Thymus (tissue), 11 donors: Measurements from ENCODE around the gene ZFAND4. TPM values are rescaled to one million over a fixed set of nuclear protein-coding genes. Genes with fewer than 3 reads are reported as not detected.
A peak's percentile ranks its signal among the peaks of the same experiment; 100 is the strongest.
"Not testable (repeated sequence)": the region's sequence is repeated elsewhere in the genome, so short reads cannot be mapped to it uniquely, and the experiment has no call there.

Experiments used
- DNase-seq, 9 donors: peaks; one replicate each; pipeline ENCODE4 v3.0.0-alpha.2; 2013; ENCODE audit warnings: low spot score in 9 of 9, low read depth in 6 of 9, missing footprints in 1 of 9
- H3K27ac ChIP-seq, 2 donors: one replicate each; pipeline ENCODE4 v1.5.1; 2013; ENCODE audit warnings: control low read depth in 1 of 2, low read depth in 1 of 2, low read length in 1 of 2, mild to moderate bottlenecking in 1 of 2, moderate library complexity in 1 of 2
- H3K27me3 ChIP-seq, 2 donors: one replicate each; pipeline ENCODE4 v1.5.1; 2013; ENCODE audit warnings: low read length in 1 of 2; ENCODE audit not compliant: control insufficient read depth in 2 of 2, insufficient read depth in 1 of 2
- H3K36me3 ChIP-seq, 2 donors: one replicate each; pipeline ENCODE4 v1.5.1; 2013; ENCODE audit warnings: low read length in 1 of 2, mild to moderate bottlenecking in 1 of 2, moderate library complexity in 1 of 2; ENCODE audit not compliant: control insufficient read depth in 2 of 2, insufficient read depth in 2 of 2
- H3K4me1 ChIP-seq, 2 donors: one replicate each; pipeline ENCODE4 v1.5.1; 2013; ENCODE audit warnings: low read length in 2 of 2; ENCODE audit not compliant: control insufficient read depth in 2 of 2, insufficient read depth in 2 of 2
- H3K4me3 ChIP-seq, 2 donors: one replicate each; pipeline ENCODE4 v1.5.1; 2013; ENCODE audit warnings: low read length in 2 of 2, control low read depth in 1 of 2, mild to moderate bottlenecking in 1 of 2
- H3K9me3 ChIP-seq, 2 donors: one replicate each; pipeline ENCODE4 v1.5.1; 2013; ENCODE audit warnings: low read length in 1 of 2, mild to moderate bottlenecking in 1 of 2; ENCODE audit not compliant: control insufficient read depth in 2 of 2, insufficient read depth in 1 of 2
- WGBS: extraction: QIAGEN DNeasy Blood & Tissue Kit; methylation state at CpG from one replicate; pipeline ENCODE4 v1.1.7; 2013; 5-methylcytosine and 5-hydroxymethylcytosine counted together
- polyA plus RNA-seq: library from polyadenylated mRNA; stranded (reverse); fragments of 200-250 nt; gene quantifications from one replicate; pipeline ENCODE4 v1.2.3, GENCODE V29; 2013
- total RNA-seq: library from RNA; stranded (reverse); fragments of 120-200 nt; gene quantifications from one replicate; pipeline ENCODE4 v1.2.4, GENCODE V29; 2013
- donor health status: healthy.

The ZFAND4 gene
- total and polyA plus RNA-seq, 2 donors = 10.3 to 20.4 TPM

- WGBS = 93% methylated on average over 4 of the region's 4 CpGs
- H3K36me3 ChIP-seq, H3K9me3 ChIP-seq, H3K27me3 ChIP-seq, H3K27ac ChIP-seq, H3K4me1 ChIP-seq, DNase-seq: not testable (repeated sequence)
- peak overlapping the region in 1 of 2 donors; percentile 76 for H3K4me3 ChIP-seq
Measured at GRCh38 chr10:45671300-45671699, 1.3 kb downstream of the ZFAND4 start.

GRCh38 chr10:45669897-45670296, 2.7 kb downstream of the ZFAND4 start:
- H3K9me3 ChIP-seq, DNase-seq, H3K36me3 ChIP-seq, H3K27me3 ChIP-seq, H3K4me1 ChIP-seq, H3K27ac ChIP-seq, H3K4me3 ChIP-seq: not testable (repeated sequence)
- WGBS = 93% methylated on average over 3 of the region's 3 CpGs

GRCh38 chr10:45660876-45661411, 11.6 kb downstream of the ZFAND4 start:
- H3K27me3 ChIP-seq = no peaks in the 10 kb centered on the region
- peak overlapping the region in 1 of 2 donors; percentile 4 for H3K27ac ChIP-seq
- 97% methylated on average over 2 of the region's 2 CpGs for WGBS
- no peak overlapping the region for H3K4me3 ChIP-seq
- peaks cover 6 to 16% of the 10 kb centered on the region in 2 donors for H3K36me3 ChIP-seq
- DNase-seq = no peak
- H3K9me3 ChIP-seq = peaks cover 0 to 5% of the 10 kb centered on the region in 2 donors
- no peaks in the 10 kb centered on the region for H3K4me1 ChIP-seq

GRCh38 chr10:45657033-45657926, 15.3 kb downstream of the ZFAND4 start:
- Histone ChIP-seq H3K27me3 (no peaks in the 10 kb centered on the region), H3K27ac (no peak overlapping the region), H3K9me3 (peaks cover 0 to 5% of the 10 kb centered on the region in 2 donors), H3K4me3 (no peak overlapping the region), H3K36me3 (peaks cover 6 to 14% of the 10 kb centered on the region in 2 donors), H3K4me1 (no peaks in the 10 kb centered on the region)
- WGBS = 98% methylated on average over 6 of the region's 6 CpGs
- no peak for DNase-seq

GRCh38 chr10:45655219-45655618, 17.4 kb downstream of the ZFAND4 start:
- no peaks in the 10 kb centered on the region for H3K27me3 ChIP-seq
- H3K27ac ChIP-seq = no peak overlapping the region
- DNase-seq = peak in 1 of 9 donors; percentile 15
- no peaks in the 10 kb centered on the region for H3K9me3 ChIP-seq
- H3K36me3 ChIP-seq = peaks cover 6 to 12% of the 10 kb centered on the region in 2 donors
- H3K4me3 ChIP-seq = no peak overlapping the region
- no peaks in the 10 kb centered on the region for H3K4me1 ChIP-seq

GRCh38 chr10:45654753-45655141, 17.8 kb downstream of the ZFAND4 start:
- H3K27me3 ChIP-seq, H3K9me3 ChIP-seq, DNase-seq, H3K27ac ChIP-seq, H3K4me1 ChIP-seq, H3K4me3 ChIP-seq: not testable (repeated sequence)
- WGBS = 99% methylated on average over 2 of the region's 2 CpGs
- peaks cover 6 to 15% of the 10 kb centered on the region in 2 donors for H3K36me3 ChIP-seq

- Histone ChIP-seq H3K4me1 (no peaks in the 10 kb centered on the region), H3K27ac (no peak overlapping the region), H3K9me3 (no peaks in the 10 kb centered on the region), H3K27me3 (no peaks in the 10 kb centered on the region), H3K36me3 (peaks cover 6 to 15% of the 10 kb centered on the region in 2 donors), H3K4me3 (no peak overlapping the region)
- WGBS = 96% methylated on average over 2 of the region's 2 CpGs
- DNase-seq = no peak
Measured at GRCh38 chr10:45653454-45653853, 19.1 kb downstream of the ZFAND4 start.

GRCh38 chr10:45652511-45652910, 20.1 kb downstream of the ZFAND4 start:
- no peak overlapping the region for H3K4me3 ChIP-seq
- no peaks in the 10 kb centered on the region for H3K27me3 ChIP-seq
- no peak overlapping the region for H3K27ac ChIP-seq
- H3K36me3 ChIP-seq = peaks cover 6 to 16% of the 10 kb centered on the region in 2 donors
- H3K4me1 ChIP-seq = no peaks in the 10 kb centered on the region
- no peaks in the 10 kb centered on the region for H3K9me3 ChIP-seq
- DNase-seq = no peak
- whole genome bisulfite sequencing = 100% methylated on average over 1 of the region's 1 CpG

- 96% methylated on average over 2 of the region's 2 CpGs for WGBS
- Histone ChIP-seq H3K27me3 (no peaks in the 10 kb centered on the region), H3K9me3 (no peaks in the 10 kb centered on the region), H3K4me1 (no peaks in the 10 kb centered on the region), H3K4me3 (no peak overlapping the region), H3K36me3 (peaks cover 5 to 27% of the 10 kb centered on the region in 2 donors), H3K27ac (no peak overlapping the region)
- no peak for DNase-seq
Measured at GRCh38 chr10:45649296-45649695, 23.3 kb downstream of the ZFAND4 start.
